Measurements from ENCODE around the gene TIMM8B. TPM values are rescaled to one million over a fixed set of nuclear protein-coding genes. Genes with fewer than 3 reads are reported as not detected.
"Not testable (repeated sequence)": the region's sequence is repeated elsewhere in the genome, so short reads cannot be mapped to it uniquely, and the experiment has no call there.

TIMM8B gene
- total RNA-seq, 1 donor from 2014 or later: 39.1 TPM

GRCh38 chr11:112082729-112083128 lies 3.8 kb downstream of the TIMM8B start:
- peak; percentile 65 for DNase-seq (ENCODE audit: low read depth)

GRCh38 chr11:112073941-112074811 lies 12.4 kb downstream of the TIMM8B start, which contains the start of the genes NKAPD1 and PIH1D2:
NKAPD1 (plus strand) TSS chr11:112074299; CDS start chr11:112075575, 1,276 bp downstream.
PIH1D2 (minus strand) TSS chr11:112074017; CDS start chr11:112073174, 843 bp downstream.
- peak; percentile 85 for DNase-seq (ENCODE audit: low read depth)

- no peak for DNase-seq (ENCODE audit: low read depth)
Observed at GRCh38 chr11:112062923-112063322, 23.6 kb downstream of the TIMM8B start.

GRCh38 chr11:112058103-112058502 lies 28.5 kb downstream of the TIMM8B start:
- peak; percentile 70 for DNase-seq (ENCODE audit: low read depth)

- DNase-seq (ENCODE audit: low read depth): peak; percentile 76
Observed at GRCh38 chr11:112057170-112057569, 29.4 kb downstream of the TIMM8B start.

- no peak for DNase-seq (ENCODE audit: low read depth)
Observed at GRCh38 chr11:112051768-112052167, 34.8 kb downstream of the TIMM8B start.

- no peak for DNase-seq (ENCODE audit: low read depth)
Observed at GRCh38 chr11:112050721-112051120, 35.8 kb downstream of the TIMM8B start.

- DNase-seq (ENCODE audit: low read depth): no peak
Observed at GRCh38 chr11:112049777-112050176, 36.8 kb downstream of the TIMM8B start.

GRCh38 chr11:112048256-112048655 lies 38.3 kb downstream of the TIMM8B start:
- DNase-seq (ENCODE audit: low read depth): not testable (repeated sequence)

- DNase-seq (ENCODE audit: low read depth): not testable (repeated sequence)
Observed at GRCh38 chr11:112046647-112047046, 39.9 kb downstream of the TIMM8B start.

- no peak for DNase-seq (ENCODE audit: low read depth)
Observed at GRCh38 chr11:112044961-112045360, 41.6 kb downstream of the TIMM8B start.

- DNase-seq (ENCODE audit: low read depth): no peak
Observed at GRCh38 chr11:112042961-112043304, 43.6 kb downstream of the TIMM8B start.

- DNase-seq (ENCODE audit: low read depth): peak; percentile 55
Observed at GRCh38 chr11:112042161-112042960, 44.2 kb downstream of the TIMM8B start.

- DNase-seq (ENCODE audit: low read depth): no peak
Observed at GRCh38 chr11:112037527-112037926, 49.0 kb downstream of the TIMM8B start.

Other genes starting within 250 kb of the TIMM8B start
- 41.7 and 42.4 TPM in 2 replicates for gene ALG9, start 215.2 kb downstream of the TIMM8B start, total RNA-seq
- 3.0 and 3.4 TPM in 2 replicates for gene FDXACB1, start 207.6 kb downstream of the TIMM8B start, total RNA-seq
- gene CFAP68, start 207.2 kb downstream of the TIMM8B start, total RNA-seq: 7.6 and 20.1 TPM in 2 replicates
- gene CRYAB, start 175.0 kb downstream of the TIMM8B start, total RNA-seq: 63.0 and 179 TPM in 2 replicates
- 0.10 and 0.69 TPM in 2 replicates for gene HSPB2, start 174.0 kb downstream of the TIMM8B start, total RNA-seq
- 9.2 and 15.3 TPM in 2 replicates for gene C11orf52, start 167.8 kb downstream of the TIMM8B start, total RNA-seq
- 58.9 and 64.7 TPM in 2 replicates for gene DIXDC1, start 149.4 kb downstream of the TIMM8B start, total RNA-seq
- gene DLAT, start 61.3 kb downstream of the TIMM8B start, total RNA-seq: 41.0 and 47.9 TPM in 2 replicates
- gene PIH1D2, start 12.7 kb downstream of the TIMM8B start, total RNA-seq: 3.0 and 7.4 TPM in 2 replicates
- gene NKAPD1, start 12.5 kb downstream of the TIMM8B start, total RNA-seq: 28.5 and 44.0 TPM in 2 replicates
- 126 and 185 TPM in 2 replicates for gene SDHD, start 117 bp upstream of the TIMM8B start, total RNA-seq
- gene IL18, start 77.3 kb upstream of the TIMM8B start, total RNA-seq: 1.6 and 34.2 TPM in 2 replicates
- gene TEX12, start 80.6 kb upstream of the TIMM8B start, total RNA-seq: not detected in 2 replicates
- gene BCO2, start 88.8 kb upstream of the TIMM8B start, total RNA-seq: 0.75 TPM in 1 of 2 replicates, not detected in the other
- 43.5 and 56.8 TPM in 2 replicates for gene PTS, start 139.7 kb upstream of the TIMM8B start, total RNA-seq
- not detected in 2 replicates for gene PLET1, start 174.1 kb upstream of the TIMM8B start, total RNA-seq